Renal cortical epithelial cell (primary cell): Measurements from ENCODE around the gene PRKN. TPM values are rescaled to one million over a fixed set of nuclear protein-coding genes. Genes with fewer than 3 reads are reported as not detected.

Source experiments
- DNase-seq: peaks from one replicate; pipeline ENCODE4 v3.0.0-alpha.2; 2011; ENCODE audit warnings: low read depth
- total RNA-seq: library from RNA; depleted of rRNA; stranded (reverse); fragments of >200 nt; gene quantifications from 2 replicates; pipeline ENCODE4 v1.2.3, GENCODE V29; 2014

The PRKN gene
- total RNA-seq, 1 donor from 2014 or later, result 3.6 TPM

DNA sequence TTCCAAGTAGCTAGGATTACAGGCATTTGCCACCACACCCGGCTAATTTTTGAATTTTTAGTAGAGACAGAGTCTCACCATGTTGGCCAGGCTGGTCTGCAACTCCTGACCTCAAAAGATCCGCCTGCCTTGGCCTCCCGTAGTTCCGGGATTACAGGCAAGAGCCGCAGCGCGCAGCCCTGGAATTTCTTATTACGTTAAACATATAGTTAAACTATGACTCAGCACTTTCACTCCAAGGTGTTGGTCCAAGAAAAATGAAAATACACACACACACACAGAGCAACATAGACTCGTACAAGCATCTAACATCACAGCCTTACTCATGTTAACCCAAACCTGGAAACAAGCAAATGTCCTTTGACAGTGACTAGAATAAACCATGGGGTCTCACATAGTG is 663.9 kb downstream of the PRKN start:
- no peak for DNase-seq

- peak; percentile 100 for DNase-seq
Observed at GRCh38 chr6:162058281-162058875, 669.2 kb downstream of the PRKN start.

DNA sequence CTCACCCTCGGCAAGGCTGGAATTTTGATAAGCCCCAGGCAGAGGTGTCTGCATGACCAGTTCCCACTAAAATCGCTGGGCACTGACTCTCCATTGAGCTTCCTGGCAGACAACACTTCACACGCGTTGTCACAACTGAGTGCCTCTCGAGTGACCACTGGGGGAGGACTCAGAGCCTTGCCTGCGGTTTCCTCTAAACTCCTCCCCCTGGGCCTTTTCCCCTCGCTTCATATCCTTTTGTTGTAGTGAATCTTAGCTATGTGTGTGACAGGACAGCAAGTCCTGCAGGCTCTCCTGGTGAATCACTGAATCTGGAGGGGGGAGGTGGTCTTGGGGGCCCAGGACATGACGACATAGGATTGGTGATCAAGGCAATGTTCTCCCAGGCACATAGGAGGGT is 670.8 kb downstream of the PRKN start:
- peak; percentile 96 for DNase-seq

DNA sequence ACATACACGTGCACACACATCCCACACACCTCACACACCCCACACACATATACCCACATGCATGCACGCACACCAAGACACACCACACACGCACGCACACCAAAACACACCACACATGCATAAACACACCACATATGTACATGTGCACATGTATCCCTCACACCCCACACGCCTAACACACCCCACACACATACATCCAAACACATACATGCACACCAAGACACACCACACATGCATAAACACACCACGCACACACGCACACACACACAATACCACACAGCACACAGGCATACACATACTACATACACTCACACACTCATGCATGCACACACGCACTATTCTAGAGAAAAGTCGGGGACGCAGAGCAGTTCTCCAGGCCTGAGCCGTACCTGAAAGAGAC is 671.5 kb downstream of the PRKN start:
- no peak for DNase-seq

DNA sequence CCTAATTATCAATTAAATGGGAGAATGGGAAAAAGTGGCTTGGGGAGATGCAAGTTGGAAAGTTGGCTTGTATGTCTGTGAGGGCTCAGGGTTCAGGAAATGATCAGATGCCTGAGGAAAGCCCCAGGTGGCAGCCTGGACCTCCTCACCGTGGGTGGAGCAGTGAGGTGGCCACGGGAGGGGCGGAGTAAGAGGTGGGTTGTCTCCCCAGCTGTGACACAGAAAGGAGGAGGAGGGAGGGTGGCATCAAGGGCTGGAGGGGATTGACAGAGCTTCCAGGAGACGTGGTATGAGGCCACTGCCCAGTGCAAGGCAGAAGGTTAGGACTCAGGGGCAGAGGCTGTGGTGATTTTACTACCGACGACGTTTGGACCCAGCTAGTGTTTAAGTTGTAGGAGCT is 672.2 kb downstream of the PRKN start:
- DNase-seq, result peak; percentile 6

GRCh38 chr6:162053084-162053483 is 674.5 kb downstream of the PRKN start:
- no peak for DNase-seq

- no peak for DNase-seq
Observed at GRCh38 chr6:162050579-162050978, 677.0 kb downstream of the PRKN start.

DNA sequence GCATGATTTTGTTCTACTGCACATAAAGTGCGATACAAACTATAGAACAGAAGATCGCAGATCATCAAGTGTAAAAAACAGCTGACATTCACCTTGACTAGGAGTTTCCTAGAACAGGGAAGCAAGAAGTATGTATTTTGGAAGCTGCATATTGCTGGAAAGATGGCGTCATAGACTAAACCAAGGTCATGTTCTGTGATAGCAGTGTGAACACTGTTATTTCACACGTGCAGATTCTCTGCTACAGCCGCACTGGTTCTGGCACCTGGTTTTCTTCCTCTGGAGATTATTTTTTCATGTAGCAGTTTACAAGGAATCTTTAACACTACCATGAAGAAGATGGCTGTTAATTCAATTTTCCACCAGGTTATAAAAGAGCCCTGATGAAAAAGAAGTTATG is 681.2 kb downstream of the PRKN start:
- no peak for DNase-seq

- peak; percentile 89 for DNase-seq
Observed at GRCh38 chr6:162032620-162033019, 694.9 kb downstream of the PRKN start.

DNA sequence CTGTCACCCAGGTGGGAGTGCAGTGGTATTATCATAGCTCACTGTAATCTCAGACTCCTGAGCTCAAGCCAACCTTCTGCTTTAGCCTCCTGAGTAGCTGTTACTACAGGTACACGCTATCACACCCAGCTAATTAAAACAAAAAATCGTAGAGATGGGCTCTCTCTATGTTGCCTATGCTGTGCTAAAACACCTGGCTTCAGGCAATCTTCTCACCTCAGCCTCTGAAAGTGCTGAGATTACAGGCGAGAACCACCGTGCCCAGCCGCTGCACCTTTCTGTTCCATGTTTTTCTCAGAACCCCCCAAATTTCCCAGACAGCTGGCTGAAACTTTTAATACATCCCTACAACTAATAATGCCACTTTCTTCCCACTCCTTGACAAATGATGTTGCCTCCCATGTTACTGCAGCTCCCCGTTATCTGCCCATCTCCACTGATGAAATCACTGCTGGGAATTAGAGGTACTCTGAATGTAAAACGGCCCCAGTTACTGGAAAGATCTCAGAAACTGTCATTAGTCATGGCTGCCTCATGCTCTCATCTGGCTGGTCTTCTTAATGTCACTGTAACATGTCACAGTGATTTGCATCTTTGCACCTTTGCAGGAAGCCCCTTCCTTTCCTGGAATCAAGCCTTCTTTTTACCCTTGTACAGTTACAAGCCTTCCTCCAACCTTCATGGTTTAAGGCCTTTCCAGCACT is 697.5 kb downstream of the PRKN start:
- no peak for DNase-seq

DNA sequence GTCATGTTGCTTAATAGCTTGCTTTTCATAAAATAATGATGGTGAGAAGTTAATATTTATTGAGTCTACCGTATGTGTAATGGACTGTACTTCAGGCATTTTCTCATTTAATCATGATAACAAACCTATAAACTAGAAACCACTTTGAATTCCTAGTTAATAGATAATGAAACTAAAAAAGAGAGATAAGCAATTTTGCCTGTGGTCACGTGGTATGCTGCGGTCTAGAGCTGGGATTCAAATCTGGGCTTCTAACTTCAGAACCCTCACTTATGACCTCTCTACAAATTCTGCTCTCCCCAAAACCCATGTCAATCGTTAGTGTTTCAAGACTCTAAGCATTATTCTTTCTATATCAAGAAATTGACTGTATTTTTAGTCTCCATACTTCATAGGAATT is 700.7 kb downstream of the PRKN start:
- DNase-seq, result peak; percentile 41

- DNase-seq, result no peak
Observed at GRCh38 chr6:162026031-162026430, 701.5 kb downstream of the PRKN start.

- no peak for DNase-seq
Observed at GRCh38 chr6:162019349-162019748, 708.2 kb downstream of the PRKN start.

DNA sequence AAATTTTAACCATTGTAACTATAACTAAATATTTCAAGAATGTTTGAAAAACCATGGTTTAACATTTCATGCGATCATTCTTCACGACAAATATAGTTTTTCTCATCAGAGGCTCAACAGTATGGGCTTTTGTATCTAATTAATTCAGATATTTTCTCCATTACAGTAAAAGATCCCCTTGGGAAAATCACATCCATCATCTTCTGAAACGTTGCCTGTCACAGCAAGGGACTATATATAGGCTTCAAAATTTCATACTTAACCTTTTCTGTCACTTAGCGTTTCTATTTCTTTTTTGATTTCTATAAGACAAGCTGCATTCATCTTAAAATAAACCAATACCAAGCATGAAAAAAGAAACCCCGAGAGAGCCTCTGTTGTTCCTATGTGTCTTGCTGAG is 710.0 kb downstream of the PRKN start:
- DNase-seq, result no peak

- no peak for DNase-seq
Observed at GRCh38 chr6:162014069-162014811, 713.3 kb downstream of the PRKN start.

DNA sequence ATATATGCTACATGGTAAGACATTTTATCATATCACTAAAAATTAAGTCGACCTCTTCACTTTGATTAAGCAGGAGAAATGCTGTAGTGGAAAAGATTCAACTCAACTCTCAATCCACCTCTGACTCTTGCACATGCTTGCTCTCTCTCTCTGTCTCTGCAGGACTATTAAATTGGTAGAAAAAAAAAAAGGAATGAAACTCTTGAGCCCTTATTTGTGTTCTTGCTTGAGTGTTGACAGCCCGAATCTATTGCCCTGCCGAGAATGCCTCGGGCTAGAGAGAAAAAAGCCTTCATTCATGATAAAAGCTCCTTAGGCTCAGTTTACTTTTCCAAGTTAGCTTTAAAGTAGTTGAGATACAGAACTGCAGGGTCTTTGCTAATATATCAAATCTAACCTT is 722.2 kb downstream of the PRKN start:
- no peak for DNase-seq

- DNase-seq, result no peak
Observed at GRCh38 chr6:161996783-161997182, 730.8 kb downstream of the PRKN start.

- peak; percentile 79 for DNase-seq
Observed at GRCh38 chr6:161985876-161986423, 741.6 kb downstream of the PRKN start.

GRCh38 chr6:161984713-161985112 is 742.9 kb downstream of the PRKN start:
- DNase-seq, result no peak

GRCh38 chr6:161976553-161976952 is 751.0 kb downstream of the PRKN start:
- no peak for DNase-seq

DNA sequence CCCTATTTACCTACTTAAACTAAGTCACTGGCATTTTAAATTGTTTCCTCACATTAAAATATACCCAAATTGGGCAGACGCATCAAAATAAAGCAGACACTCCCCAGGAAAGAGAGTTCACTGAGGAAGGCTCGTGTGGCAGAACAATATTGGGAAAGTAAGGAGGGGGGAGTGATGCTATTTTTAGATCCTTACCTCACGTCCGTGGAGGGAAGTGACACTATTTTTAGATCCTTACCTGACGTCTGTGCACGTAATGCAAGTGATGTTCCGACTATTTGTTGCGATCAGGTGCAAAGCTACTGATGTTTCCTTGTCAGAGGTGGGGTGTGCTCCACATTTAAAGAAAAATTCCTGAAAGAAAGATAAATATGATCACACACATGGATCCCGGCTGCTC is 754.5 kb downstream of the PRKN start:
- no peak for DNase-seq

DNA sequence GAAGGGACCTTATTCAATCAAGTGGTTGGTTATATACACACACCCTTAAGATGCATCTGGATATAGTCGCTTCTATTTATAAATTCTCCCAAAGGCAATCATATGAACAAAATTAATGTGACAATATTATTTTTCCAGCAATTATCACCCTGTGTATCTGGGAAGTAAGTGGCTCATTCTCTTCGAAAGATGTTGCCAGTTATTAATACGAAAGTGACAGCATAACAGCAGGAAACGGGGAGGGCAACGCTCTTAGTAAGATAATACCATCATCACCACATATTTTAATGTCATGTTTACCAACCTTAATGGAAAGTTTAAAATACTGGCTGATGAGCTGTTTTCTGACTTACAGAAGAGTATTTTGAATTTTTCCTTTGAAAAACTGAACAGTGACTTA is 756.5 kb downstream of the PRKN start:
- DNase-seq, result no peak
